ENCODE results near the gene F8.

The F8 gene

DNA sequence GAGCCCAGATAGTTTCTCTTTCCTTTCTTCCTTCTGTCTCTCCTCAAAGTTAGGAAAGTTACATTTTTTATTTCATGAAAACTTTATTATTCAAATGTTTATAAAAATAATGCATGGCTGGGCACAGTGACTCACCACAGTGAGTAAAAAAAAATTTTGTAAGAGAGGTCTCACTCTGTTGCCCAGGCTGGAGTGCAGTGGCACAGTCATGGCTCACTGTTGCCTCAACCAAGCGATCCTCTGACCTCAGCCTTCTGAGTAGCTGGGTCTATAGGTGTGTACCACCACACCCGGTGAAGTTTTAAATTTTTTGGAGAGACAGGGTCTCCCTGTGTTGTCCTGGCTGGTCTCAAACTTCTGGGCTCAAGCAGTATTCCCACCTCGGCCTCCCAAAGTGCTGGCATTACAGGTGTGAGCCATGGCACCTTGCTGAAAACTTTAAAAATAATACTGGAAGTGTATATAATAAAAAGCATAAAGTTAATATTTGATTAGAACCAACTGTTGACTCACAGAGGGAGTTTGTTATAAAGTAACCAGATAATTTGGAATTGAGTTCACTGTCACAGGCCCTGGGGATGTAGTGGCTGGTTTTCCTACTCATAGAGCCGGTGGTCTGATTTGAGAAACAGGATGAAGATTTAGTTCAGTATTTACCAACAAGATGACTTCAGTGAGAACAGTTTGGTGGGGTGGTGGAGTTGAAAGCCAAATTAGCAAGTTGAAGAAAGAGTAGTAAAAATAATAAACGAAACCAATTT lies 30.4 kb upstream of the F8 start:
- FAIRE-seq (no peak), DNase-seq (ENCODE audit: insufficient read length, low spot score) (no peak)
- TF ChIP-seq, protein P1, sequence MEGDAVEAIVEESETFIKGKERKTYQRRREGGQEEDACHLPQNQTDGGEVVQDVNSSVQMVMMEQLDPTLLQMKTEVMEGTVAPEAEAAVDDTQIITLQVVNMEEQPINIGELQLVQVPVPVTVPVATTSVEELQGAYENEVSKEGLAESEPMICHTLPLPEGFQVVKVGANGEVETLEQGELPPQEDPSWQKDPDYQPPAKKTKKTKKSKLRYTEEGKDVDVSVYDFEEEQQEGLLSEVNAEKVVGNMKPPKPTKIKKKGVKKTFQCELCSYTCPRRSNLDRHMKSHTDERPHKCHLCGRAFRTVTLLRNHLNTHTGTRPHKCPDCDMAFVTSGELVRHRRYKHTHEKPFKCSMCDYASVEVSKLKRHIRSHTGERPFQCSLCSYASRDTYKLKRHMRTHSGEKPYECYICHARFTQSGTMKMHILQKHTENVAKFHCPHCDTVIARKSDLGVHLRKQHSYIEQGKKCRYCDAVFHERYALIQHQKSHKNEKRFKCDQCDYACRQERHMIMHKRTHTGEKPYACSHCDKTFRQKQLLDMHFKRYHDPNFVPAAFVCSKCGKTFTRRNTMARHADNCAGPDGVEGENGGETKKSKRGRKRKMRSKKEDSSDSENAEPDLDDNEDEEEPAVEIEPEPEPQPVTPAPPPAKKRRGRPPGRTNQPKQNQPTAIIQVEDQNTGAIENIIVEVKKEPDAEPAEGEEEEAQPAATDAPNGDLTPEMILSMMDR (IDR thresholded peaks at IDR 0.05; ENCODE audit: insufficient read depth, missing control alignments), result no peak

DNA sequence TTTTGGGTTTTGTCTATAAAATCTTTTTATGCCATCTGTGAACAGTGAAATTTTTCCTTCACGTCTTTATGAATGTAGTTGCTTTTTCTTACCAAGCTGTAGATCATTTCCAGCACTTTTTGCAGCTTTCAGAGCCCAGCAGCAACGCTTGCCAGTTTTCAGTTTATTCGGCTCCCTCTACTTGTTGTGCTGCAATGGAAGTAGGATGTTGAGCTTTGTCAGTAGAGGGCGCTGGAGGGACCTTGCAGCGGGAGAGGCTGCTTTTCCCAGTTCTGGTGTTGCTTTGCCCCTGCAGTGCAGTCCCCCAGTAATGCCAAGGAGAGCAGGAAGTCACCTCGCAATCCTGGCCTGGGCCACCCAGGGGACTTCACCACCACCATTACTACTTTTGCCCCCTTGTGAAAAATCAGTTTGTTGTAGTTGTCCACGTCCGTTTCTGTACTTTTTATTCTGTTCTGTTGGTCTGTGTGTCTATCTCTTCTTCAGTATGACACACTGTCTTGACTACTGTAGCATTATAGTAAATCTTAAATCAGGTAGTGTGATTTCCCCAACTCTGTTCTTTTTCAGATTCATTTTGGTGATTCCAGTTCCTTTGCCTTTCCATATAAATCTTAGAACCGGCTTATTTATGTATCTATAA lies 26.6 kb upstream of the F8 start:
- FAIRE-seq (no peak), DNase-seq (ENCODE audit: insufficient read length, low spot score) (no peak)
- TF ChIP-seq, protein P1 (IDR thresholded peaks at IDR 0.05; ENCODE audit: insufficient read depth, missing control alignments), result peak; percentile 51

DNA sequence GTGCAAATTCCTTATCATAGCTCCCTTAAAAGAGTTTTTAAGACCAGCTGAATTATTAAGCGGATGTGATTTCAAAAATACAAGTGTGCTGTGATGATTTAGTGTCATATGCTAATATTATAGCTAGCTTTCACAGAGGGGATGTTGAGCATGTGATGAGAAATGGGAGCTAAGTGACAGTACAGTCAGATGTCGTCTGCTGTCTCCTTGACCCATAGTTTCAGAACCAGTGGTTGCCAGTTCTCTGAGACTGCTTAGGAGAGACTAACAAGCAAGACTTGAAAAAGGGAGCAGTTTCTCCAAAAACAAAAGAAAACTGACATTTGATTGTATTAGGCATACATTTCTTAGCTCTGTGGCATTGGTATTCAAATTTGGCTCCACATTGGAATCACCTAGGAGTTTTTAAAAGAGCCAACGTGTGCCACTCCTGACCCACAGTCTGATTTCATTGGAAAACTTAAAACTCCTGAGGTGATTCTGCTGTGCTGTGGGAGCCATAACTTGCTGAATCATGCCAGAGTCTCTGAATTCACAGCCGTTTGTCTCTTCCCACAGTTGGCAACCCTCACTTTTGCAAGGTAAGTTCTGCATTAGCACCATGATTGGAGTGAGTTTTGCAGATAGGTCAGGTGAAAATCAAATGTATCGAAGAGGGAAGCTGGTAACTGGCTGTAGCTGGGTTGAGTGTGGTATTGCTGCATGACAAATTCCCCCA lies 24.4 kb upstream of the F8 start:
- TF ChIP-seq, protein P1 (IDR thresholded peaks at IDR 0.05; ENCODE audit: insufficient read depth, missing control alignments), result no peak
- DNase-seq (ENCODE audit: insufficient read length, low spot score) (no peak), FAIRE-seq (no peak)

DNA sequence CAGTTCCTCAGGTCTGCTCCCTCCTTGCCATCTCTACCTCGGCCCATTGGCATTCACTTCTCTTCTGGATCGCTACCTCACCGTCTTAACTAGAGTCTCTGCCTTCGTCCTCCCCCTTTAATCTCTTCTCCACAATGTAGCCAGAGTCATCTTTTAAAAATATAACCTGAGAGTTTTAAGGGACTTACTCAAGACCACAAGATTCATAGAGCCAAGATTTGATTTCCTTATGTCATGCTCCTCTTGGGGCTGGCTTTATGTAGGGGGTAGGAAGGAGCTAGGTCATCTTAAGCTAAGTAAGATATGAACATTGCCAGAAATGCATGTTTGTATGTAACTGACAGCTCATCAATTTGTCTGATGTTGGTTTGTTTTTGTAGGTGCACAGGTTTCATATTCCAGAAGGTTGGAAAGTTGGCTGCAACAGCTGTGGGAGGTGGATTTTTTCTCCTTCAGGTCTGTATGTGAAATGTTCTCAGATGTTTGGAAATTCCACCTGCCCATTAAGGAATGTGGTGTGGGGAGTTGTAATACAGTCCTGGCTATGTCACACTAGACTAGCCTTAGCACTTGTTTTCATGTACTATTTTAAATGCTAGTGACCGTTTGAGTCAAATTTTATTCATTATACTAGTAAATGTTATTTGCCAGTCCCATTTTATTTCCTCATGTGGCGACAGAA lies 23.7 kb upstream of the F8 start:
- TF ChIP-seq, protein P1 (IDR thresholded peaks at IDR 0.05; ENCODE audit: insufficient read depth, missing control alignments), result no peak
- FAIRE-seq, result no peak
- DNase-seq (ENCODE audit: insufficient read length, low spot score), result no peak

DNA sequence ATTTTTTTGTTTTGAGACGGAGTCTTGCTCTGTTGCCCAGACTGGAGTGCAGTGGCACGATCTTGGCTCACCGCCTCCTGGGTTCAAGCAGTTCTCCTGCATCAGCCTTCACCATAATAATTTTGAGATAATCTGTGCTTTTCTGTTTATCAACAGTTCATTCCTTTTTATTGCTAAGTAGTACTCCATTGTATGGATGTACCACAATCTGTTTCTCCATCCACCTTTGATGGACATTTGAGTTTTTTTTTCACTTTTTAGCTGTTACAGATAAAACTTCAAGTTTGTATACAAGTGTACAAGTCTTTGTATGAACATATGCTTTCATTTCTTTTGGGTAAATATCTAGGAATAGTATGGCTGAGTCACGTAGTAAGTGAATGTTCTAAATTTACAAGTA lies 13.2 kb upstream of the F8 start:
- FAIRE-seq (no peak), DNase-seq (ENCODE audit: insufficient read length, low spot score) (no peak)
- TF ChIP-seq, protein P1 (IDR thresholded peaks at IDR 0.05; ENCODE audit: insufficient read depth, missing control alignments), result no peak

DNA sequence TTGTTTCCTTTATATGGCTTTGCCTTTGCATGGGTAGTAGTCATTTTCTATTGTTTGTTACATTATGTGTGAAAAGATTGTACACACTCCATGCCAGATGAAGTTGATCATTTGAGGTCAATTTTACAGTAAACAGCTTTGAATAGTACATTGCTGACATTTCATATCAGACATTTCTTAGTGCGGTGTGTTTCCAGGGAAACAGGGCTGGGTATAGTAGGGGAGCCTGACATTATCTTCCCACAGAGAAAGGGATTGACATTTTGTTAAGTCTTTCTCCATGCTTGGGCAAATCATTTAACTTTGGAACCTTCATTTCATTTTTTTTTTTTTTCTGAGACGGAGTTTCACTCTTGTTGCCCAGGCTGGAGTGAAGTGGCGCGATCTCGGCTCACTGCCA lies 9.1 kb upstream of the F8 start:
- DNase-seq (ENCODE audit: insufficient read length, low spot score), result no peak
- TF ChIP-seq, protein P1 (IDR thresholded peaks at IDR 0.05; ENCODE audit: insufficient read depth, missing control alignments), result no peak
- FAIRE-seq, result no peak
